ENCODE measurements around the gene GRID2.

- TF ChIP-seq PHF20 (IDR thresholded peaks at IDR 0.05; ENCODE audit: partially characterized antibody) (no peak), SMC3 (conservative IDR thresholded peaks at IDR 0.05; ENCODE audit: insufficient read depth, low read depth, low read length) (no peak)
Observed at GRCh38 chr4:92733231-92733630, 429.5 kb downstream of the GRID2 start.
